C4-2B (cell line): ENCODE data around the gene MLLT1.

Experiments
- ZFX ChIP-seq: fragments of 450-650 bp; IDR thresholded peaks from 2 replicates; pipeline ENCODE4 v1.6.1; 2017
- TF ChIP-seq, protein P1 (sequence below): fragments of 450-650 bp; conservative IDR thresholded peaks from 2 replicates; pipeline ENCODE4 v1.5.1; 2017; ENCODE audit warnings: mild to moderate bottlenecking

DNA sequence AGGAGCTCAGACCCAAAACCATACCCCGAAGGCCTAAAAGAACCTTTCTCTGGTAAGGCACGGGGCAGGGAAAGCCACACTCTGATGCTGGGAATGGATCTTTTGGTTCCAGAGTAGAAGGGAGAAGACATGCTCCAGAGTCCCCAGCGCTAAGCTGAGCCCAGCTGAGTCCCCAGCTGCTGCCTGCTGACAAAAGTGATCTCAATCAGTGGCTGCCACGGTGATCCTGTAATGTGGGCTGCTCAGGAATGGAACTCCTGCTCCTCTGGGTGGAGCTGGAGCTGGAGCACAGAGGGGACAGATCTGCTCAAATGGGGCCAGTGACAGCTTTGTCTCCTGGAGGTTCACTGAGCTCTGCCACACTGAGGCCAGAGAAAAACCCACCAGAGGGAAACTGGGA, 70.5 kb downstream of the MLLT1 start:
- TF ChIP-seq, protein P1, sequence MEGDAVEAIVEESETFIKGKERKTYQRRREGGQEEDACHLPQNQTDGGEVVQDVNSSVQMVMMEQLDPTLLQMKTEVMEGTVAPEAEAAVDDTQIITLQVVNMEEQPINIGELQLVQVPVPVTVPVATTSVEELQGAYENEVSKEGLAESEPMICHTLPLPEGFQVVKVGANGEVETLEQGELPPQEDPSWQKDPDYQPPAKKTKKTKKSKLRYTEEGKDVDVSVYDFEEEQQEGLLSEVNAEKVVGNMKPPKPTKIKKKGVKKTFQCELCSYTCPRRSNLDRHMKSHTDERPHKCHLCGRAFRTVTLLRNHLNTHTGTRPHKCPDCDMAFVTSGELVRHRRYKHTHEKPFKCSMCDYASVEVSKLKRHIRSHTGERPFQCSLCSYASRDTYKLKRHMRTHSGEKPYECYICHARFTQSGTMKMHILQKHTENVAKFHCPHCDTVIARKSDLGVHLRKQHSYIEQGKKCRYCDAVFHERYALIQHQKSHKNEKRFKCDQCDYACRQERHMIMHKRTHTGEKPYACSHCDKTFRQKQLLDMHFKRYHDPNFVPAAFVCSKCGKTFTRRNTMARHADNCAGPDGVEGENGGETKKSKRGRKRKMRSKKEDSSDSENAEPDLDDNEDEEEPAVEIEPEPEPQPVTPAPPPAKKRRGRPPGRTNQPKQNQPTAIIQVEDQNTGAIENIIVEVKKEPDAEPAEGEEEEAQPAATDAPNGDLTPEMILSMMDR, result no peak
- no peak for TF ChIP-seq ZFX
